ENCODE results near the gene STARD8. TPM values are rescaled to one million over a fixed set of nuclear protein-coding genes. Genes with fewer than 3 reads are reported as not detected.

STARD8 gene
- total RNA-seq, 2 experiments from 2014 or later: 0.34 to 0.55 TPM

GRCh38 chrX:68751372-68751771 lies 103.9 kb downstream of the STARD8 start:
- Mint-ChIP-seq H3K9me3 (ENCODE audit: insufficient read depth) (no peaks in the 10 kb centered on the region), H3K4me3 (no peak overlapping the region), H3K27ac (no peak overlapping the region), H3K4me1 (ENCODE audit: low read depth) (no peaks in the 10 kb centered on the region), H3K36me3 (ENCODE audit: low read depth) (no peaks in the 10 kb centered on the region), H3K27me3 (ENCODE audit: low read depth) (no peaks in the 10 kb centered on the region)
- CTCF ChIA-PET: no interaction called here
- no peak for DNase-seq
- POLR2A ChIA-PET: no interaction called here
- ATAC-seq: no peak

DNA sequence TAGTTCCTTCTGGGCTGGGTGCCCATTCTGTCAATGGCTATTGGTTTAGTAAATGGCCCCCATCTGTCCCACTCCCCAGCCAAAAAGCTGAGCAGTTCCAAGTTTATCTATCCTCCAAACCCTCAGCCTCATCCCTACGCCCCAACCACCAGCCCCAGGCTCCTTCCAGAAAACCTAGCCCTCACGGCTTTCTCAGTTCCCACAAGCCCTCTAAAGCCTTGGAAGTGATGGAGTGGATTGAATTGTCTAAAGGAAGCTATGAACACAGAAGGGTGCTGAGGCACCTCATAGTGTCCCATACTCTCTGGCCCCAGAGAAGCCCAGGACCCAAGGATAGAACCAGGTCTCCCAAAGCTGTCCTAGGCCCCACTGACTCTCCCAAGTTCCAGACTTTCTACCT lies 105.8 kb downstream of the STARD8 start:
- H3K27ac Mint-ChIP-seq: no peak overlapping the region
- H3K4me3 Mint-ChIP-seq: no peak overlapping the region
- ATAC-seq (no peak), DNase-seq (no peak)
- no peaks in the 10 kb centered on the region for H3K27me3 Mint-ChIP-seq (ENCODE audit: low read depth)
- POLR2A ChIA-PET: no interaction called here
- H3K4me1 Mint-ChIP-seq (ENCODE audit: low read depth): no peaks in the 10 kb centered on the region
- no peaks in the 10 kb centered on the region for H3K36me3 Mint-ChIP-seq (ENCODE audit: low read depth)
- no peaks in the 10 kb centered on the region for H3K9me3 Mint-ChIP-seq (ENCODE audit: insufficient read depth)
- CTCF ChIA-PET: no interaction called here

DNA sequence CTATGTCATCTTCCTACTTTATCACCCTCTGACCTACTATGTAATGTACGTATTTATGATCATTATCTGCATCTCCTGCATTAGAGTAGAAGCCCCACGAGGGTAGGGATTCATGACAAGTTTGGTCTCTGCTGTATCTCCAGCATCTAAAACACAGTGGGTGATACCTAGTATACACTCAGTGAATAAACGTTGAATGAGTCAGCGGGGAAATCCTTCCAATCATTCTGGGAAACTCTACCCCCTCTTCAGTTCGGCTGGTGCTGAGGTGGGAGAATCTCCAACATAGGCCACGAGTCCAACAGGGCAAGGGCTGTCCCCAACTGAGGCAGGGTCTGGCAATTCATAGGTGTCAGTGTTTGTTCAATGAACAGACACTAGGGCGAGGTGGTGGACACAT lies 106.9 kb downstream of the STARD8 start:
- Mint-ChIP-seq H3K4me3 (no peak overlapping the region), H3K27me3 (ENCODE audit: low read depth) (no peaks in the 10 kb centered on the region), H3K27ac (no peak overlapping the region), H3K36me3 (ENCODE audit: low read depth) (no peaks in the 10 kb centered on the region), H3K9me3 (ENCODE audit: insufficient read depth) (no peaks in the 10 kb centered on the region), H3K4me1 (ENCODE audit: low read depth) (no peaks in the 10 kb centered on the region)
- POLR2A ChIA-PET: no interaction called here
- CTCF ChIA-PET: no interaction called here
- no peak for DNase-seq
- ATAC-seq: no peak

GRCh38 chrX:68755616-68756125 lies 108.2 kb downstream of the STARD8 start:
- ChIA-PET CTCF (no interaction called here), POLR2A (no interaction called here)
- H3K9me3 Mint-ChIP-seq (ENCODE audit: insufficient read depth): no peaks in the 10 kb centered on the region
- no peaks in the 10 kb centered on the region for H3K36me3 Mint-ChIP-seq (ENCODE audit: low read depth)
- ATAC-seq: no peak
- DNase-seq: no peak
- no peak overlapping the region for H3K27ac Mint-ChIP-seq
- no peaks in the 10 kb centered on the region for H3K4me1 Mint-ChIP-seq (ENCODE audit: low read depth)
- H3K4me3 Mint-ChIP-seq: no peak overlapping the region
- H3K27me3 Mint-ChIP-seq (ENCODE audit: low read depth): no peaks in the 10 kb centered on the region

DNA sequence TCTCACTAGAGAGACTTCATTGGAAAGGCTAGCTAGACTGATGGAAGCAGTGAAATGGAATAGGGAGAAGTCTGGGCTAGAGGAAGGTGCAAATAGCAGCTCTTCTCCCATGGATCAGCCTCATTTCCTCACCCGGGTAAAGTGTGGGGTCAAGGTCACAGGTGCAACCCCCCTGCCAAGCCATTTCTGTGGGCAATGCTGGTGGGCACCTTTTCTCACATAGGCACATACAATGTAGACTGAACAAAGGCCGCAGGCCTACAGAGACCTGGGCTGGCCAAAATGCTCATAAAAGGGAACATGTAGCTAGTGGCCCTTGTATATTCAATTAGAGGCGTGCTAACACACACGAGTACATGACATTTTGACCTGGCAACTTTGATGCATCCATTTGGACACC lies 109.9 kb downstream of the STARD8 start:
- POLR2A ChIA-PET: no interaction called here
- H3K4me3 Mint-ChIP-seq: no peak overlapping the region
- H3K27me3 Mint-ChIP-seq (ENCODE audit: low read depth): no peaks in the 10 kb centered on the region
- no peaks in the 10 kb centered on the region for H3K9me3 Mint-ChIP-seq (ENCODE audit: insufficient read depth)
- DNase-seq: no peak
- no peaks in the 10 kb centered on the region for H3K4me1 Mint-ChIP-seq (ENCODE audit: low read depth)
- H3K36me3 Mint-ChIP-seq (ENCODE audit: low read depth): no peaks in the 10 kb centered on the region
- no peak overlapping the region for H3K27ac Mint-ChIP-seq
- ATAC-seq: no peak
- CTCF ChIA-PET: no interaction called here

DNA sequence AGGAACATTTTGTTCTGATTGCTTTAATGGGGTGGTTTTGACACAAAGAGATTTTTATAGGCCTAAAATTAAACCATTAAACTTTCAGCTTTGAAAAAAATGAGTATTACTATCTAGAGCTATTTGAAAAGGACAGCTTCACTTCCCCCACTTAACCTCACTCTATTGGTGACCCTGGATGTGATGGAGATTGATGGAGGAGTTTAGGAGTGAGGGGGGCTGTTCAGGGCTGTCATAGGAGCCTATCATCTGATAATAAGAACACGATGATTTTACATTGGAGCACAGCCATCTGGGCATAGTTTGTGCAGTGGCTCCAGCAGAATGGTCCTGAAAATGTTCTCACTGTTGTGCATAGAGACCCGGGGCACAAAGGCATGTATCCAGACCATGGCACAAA lies 110.3 kb downstream of the STARD8 start:
- no peaks in the 10 kb centered on the region for H3K4me1 Mint-ChIP-seq (ENCODE audit: low read depth)
- CTCF ChIA-PET: no interaction called here
- H3K36me3 Mint-ChIP-seq (ENCODE audit: low read depth): no peaks in the 10 kb centered on the region
- H3K27me3 Mint-ChIP-seq (ENCODE audit: low read depth): no peaks in the 10 kb centered on the region
- POLR2A ChIA-PET: no interaction called here
- H3K9me3 Mint-ChIP-seq (ENCODE audit: insufficient read depth): no peaks in the 10 kb centered on the region
- DNase-seq (no peak), ATAC-seq (no peak)
- no peak overlapping the region for H3K4me3 Mint-ChIP-seq
- H3K27ac Mint-ChIP-seq: no peak overlapping the region

DNA sequence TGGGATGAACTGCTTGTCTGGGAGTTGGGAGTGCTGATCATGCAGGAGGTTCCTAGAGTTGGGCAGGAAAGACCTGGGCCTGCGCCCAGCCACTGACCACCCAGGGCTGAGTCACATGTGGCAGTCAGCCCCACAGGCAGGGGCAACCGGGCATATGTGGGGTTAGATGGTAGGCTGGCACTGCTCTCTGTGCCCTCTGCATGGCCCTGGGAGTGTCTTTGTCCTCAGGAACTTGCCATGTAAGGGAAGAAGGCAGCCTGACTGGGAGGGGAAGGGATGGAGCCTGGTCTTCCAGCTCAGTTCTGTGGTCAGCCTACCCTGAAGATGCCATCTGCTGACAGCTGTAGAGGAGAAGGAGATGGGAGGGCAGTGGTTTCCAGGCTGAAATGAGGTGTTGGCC lies 111.2 kb downstream of the STARD8 start:
- H3K27ac Mint-ChIP-seq: no peak overlapping the region
- H3K9me3 Mint-ChIP-seq (ENCODE audit: insufficient read depth): no peaks in the 10 kb centered on the region
- ChIA-PET CTCF (no interaction called here), POLR2A (no interaction called here)
- H3K36me3 Mint-ChIP-seq (ENCODE audit: low read depth): no peaks in the 10 kb centered on the region
- H3K4me1 Mint-ChIP-seq (ENCODE audit: low read depth): no peaks in the 10 kb centered on the region
- H3K27me3 Mint-ChIP-seq (ENCODE audit: low read depth): no peaks in the 10 kb centered on the region
- ATAC-seq (no peak), DNase-seq (no peak)
- H3K4me3 Mint-ChIP-seq: no peak overlapping the region

DNA sequence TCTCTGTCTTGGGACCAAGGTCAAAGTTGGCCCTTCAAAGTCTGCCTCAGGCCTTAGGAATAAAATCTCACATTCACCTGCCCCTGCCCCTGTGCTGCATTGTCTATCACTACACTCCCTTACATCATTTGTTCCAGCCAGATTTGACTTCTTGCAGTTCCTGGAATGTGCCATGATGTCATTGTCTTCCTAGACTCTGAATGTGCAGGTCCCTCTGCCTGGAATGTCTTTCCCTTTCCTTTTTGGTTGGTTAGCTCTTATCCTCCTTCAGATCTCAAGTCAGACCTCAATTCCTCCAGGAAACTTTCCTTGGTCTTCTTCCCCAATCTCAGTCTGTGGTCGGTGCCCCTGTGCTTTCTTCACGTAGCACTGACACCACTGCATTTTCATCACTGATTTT lies 113.6 kb downstream of the STARD8 start:
- ChIA-PET CTCF (no interaction called here), POLR2A (no interaction called here)
- Mint-ChIP-seq H3K36me3 (ENCODE audit: low read depth) (no peaks in the 10 kb centered on the region), H3K4me1 (ENCODE audit: low read depth) (no peaks in the 10 kb centered on the region), H3K27me3 (ENCODE audit: low read depth) (no peaks in the 10 kb centered on the region), H3K4me3 (no peak overlapping the region), H3K9me3 (ENCODE audit: insufficient read depth) (no peaks in the 10 kb centered on the region), H3K27ac (no peak overlapping the region)
- DNase-seq (no peak), ATAC-seq (no peak)

DNA sequence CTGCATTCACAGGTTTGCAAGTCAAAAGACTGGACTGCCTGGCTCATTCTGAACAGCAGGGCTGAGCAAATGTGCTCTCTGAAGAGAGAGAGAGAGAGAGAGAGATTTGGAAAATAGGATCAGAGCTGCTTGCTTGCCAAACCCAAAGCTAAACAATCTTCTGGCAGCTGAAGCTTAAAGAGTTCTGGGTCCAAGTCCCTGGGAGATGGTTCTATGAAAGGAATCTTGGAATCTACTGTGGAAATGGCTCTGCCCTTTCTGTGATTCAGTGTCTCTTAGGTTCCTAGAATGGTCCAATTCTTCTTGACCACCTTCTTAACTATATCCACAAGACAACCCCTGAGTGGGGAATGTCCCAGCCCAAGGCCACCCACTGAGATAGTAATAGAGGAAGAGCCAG lies 115.3 kb downstream of the STARD8 start:
- H3K27ac Mint-ChIP-seq: no peak overlapping the region
- H3K9me3 Mint-ChIP-seq (ENCODE audit: insufficient read depth): no peaks in the 10 kb centered on the region
- ATAC-seq (no peak), DNase-seq (no peak)
- H3K27me3 Mint-ChIP-seq (ENCODE audit: low read depth): no peaks in the 10 kb centered on the region
- ChIA-PET POLR2A (no interaction called here), CTCF (no interaction called here)
- no peaks in the 10 kb centered on the region for H3K36me3 Mint-ChIP-seq (ENCODE audit: low read depth)
- no peaks in the 10 kb centered on the region for H3K4me1 Mint-ChIP-seq (ENCODE audit: low read depth)
- H3K4me3 Mint-ChIP-seq: no peak overlapping the region

- ATAC-seq (no peak), DNase-seq (no peak)
- ChIA-PET CTCF (no interaction called here), POLR2A (no interaction called here)
- no peak overlapping the region for H3K4me3 Mint-ChIP-seq
- H3K4me1 Mint-ChIP-seq (ENCODE audit: low read depth): no peaks in the 10 kb centered on the region
- H3K9me3 Mint-ChIP-seq (ENCODE audit: insufficient read depth): no peaks in the 10 kb centered on the region
- H3K27ac Mint-ChIP-seq: no peak overlapping the region
- H3K27me3 Mint-ChIP-seq (ENCODE audit: low read depth): no peaks in the 10 kb centered on the region
- H3K36me3 Mint-ChIP-seq (ENCODE audit: low read depth): no peaks in the 10 kb centered on the region
Measured at GRCh38 chrX:68763481-68763880, 116.0 kb downstream of the STARD8 start.

Other genes with a start within 250 kb of the STARD8 start
- gene OPHN1, start 214.2 kb upstream of the STARD8 start, total RNA-seq: under 1 TPM; 0.05 to 0.13 TPM
- gene YIPF6, start 148.6 kb upstream of the STARD8 start, total RNA-seq: 10 to 100 TPM; 14.3 to 15.0 TPM
- 1 to 10 TPM; 4.1 to 4.2 TPM for gene EFNB1, start 181.4 kb downstream of the STARD8 start, total RNA-seq